Stomach (tissue), 9 donors: ENCODE results near the gene RPRD1B. TPM values are rescaled to one million over a fixed set of nuclear protein-coding genes. Genes with fewer than 3 reads are reported as not detected.

Source experiments
- DNase-seq, 2 donors: peaks; one replicate each; pipeline versions ENCODE4 v3.0.0 to v3.0.0-alpha.2; 2013 to 2019
- H3K27ac ChIP-seq, 5 donors: fragments of 200-600 bp in 4 of 5; sonication (generic) in 4 of 5; one replicate each; pipeline ENCODE4 v1.5.1; 2013 to 2019; ENCODE audit warnings: mild to moderate bottlenecking in 1 of 5, moderate library complexity in 1 of 5
- H3K27me3 ChIP-seq, 3 donors: fragments of 200-600 bp; sonication (generic); one replicate each; pipeline ENCODE4 v1.5.1; 2017 to 2019; ENCODE audit warnings: mixed run types in 1 of 3
- H3K36me3 ChIP-seq, 4 donors: fragments of 200-600 bp; sonication (generic); 1 replicate in 3 of 4; 2 replicates in 1 of 4; pipeline ENCODE4 v1.5.1; 2016 to 2019
- H3K4me1 ChIP-seq, 4 donors: fragments of 200-600 bp; sonication (generic); one replicate each; pipeline ENCODE4 v1.5.1; 2016 to 2019
- H3K4me3 ChIP-seq, 4 donors: fragments of 200-600 bp; sonication (generic) in 3 of 4; one replicate each; pipeline ENCODE4 v1.5.1; 2016 to 2019; ENCODE audit warnings: mild to moderate bottlenecking in 1 of 4
- H3K9me3 ChIP-seq, 4 donors: fragments of 200-600 bp; sonication (generic); one replicate each; pipeline ENCODE4 v1.5.1; 2016 to 2019
- EP300 ChIP-seq: sonication (generic); formaldehyde crosslinking; IDR thresholded peaks from one replicate; pipeline ENCODE4 v1.6.1; 2017; ENCODE audit warnings: antibody characterized with exemption
- POLR2A ChIP-seq, 4 donors: fragments of 450-650 bp; IDR thresholded peaks; one replicate each; pipeline ENCODE4 v1.6.1; 2016; ENCODE audit warnings: antibody characterized with exemption in 4 of 4, control low read depth in 2 of 4, mild to moderate bottlenecking in 1 of 4, moderate library complexity in 1 of 4
- POLR2AphosphoS5 ChIP-seq, 3 donors: sonication (generic); formaldehyde crosslinking; IDR thresholded peaks; one replicate each; pipeline ENCODE4 v1.6.1; 2016; ENCODE audit warnings: antibody characterized with exemption in 3 of 3
- WGBS, 5 donors: extraction: QIAGEN DNeasy Blood & Tissue Kit in 3 of 5; methylation state at CpG; one replicate each; pipeline versions ENCODE4 v1.1.5 to v1.1.7; 2013 to 2018; 5-methylcytosine and 5-hydroxymethylcytosine counted together
- intact Hi-C: fragments of 100-400 bp; cut with DNase I; formaldehyde crosslinking; loops from one replicate; pipeline ENCODE4 v1.15.1; 2023; ENCODE audit warnings: low total_unique reads
- polyA plus RNA-seq, 3 donors: library from polyadenylated mRNA; stranded (reverse); fragments of 200-250 nt; gene quantifications; one replicate each; pipeline ENCODE4 v1.2.3, GENCODE V29; 2013
- total RNA-seq, 5 donors: library from RNA; depleted of rRNA; stranded (reverse); fragments of >200 nt; gene quantifications; one replicate each; pipeline versions ENCODE4 v1.1.0 to v1.2.3, GENCODE V29; 2014 to 2016
- TF ChIP-seq, protein P1 (sequence below), 7 experiments: fragments of 450-650 bp in 4 of 7; fragments of 200-600 bp in 3 of 7; sonication (generic) in 3 of 7; IDR thresholded peaks; one replicate each; pipeline ENCODE4 v1.5.1; 2016 to 2019; ENCODE audit warnings: antibody characterized with exemption in 7 of 7, control low read depth in 2 of 7, mild to moderate bottlenecking in 1 of 7
- donor health status: healthy with polysubstance abuse.
- donor health status: Bipolar disorder and iron deficiency.
- donor health status: healthy.

RPRD1B gene
- total and polyA plus RNA-seq, 8 donors: 8.0 to 60.0 (median 17.8) TPM

GRCh38 chr20:38000293-38000692 is 33.3 kb upstream of the RPRD1B start:
- Histone ChIP-seq H3K36me3 (peaks cover 63 to 99% (median 89%) of the 10 kb centered on the region in 4 donors), H3K9me3 (no peaks in the 10 kb centered on the region), H3K4me3 (no peak overlapping the region), H3K27ac (no peak overlapping the region), H3K4me1 (peaks cover 0 to 5% (median 0%) of the 10 kb centered on the region in 4 donors), H3K27me3 (no peaks in the 10 kb centered on the region)
- DNase-seq: no peak
- TF ChIP-seq, protein P1, sequence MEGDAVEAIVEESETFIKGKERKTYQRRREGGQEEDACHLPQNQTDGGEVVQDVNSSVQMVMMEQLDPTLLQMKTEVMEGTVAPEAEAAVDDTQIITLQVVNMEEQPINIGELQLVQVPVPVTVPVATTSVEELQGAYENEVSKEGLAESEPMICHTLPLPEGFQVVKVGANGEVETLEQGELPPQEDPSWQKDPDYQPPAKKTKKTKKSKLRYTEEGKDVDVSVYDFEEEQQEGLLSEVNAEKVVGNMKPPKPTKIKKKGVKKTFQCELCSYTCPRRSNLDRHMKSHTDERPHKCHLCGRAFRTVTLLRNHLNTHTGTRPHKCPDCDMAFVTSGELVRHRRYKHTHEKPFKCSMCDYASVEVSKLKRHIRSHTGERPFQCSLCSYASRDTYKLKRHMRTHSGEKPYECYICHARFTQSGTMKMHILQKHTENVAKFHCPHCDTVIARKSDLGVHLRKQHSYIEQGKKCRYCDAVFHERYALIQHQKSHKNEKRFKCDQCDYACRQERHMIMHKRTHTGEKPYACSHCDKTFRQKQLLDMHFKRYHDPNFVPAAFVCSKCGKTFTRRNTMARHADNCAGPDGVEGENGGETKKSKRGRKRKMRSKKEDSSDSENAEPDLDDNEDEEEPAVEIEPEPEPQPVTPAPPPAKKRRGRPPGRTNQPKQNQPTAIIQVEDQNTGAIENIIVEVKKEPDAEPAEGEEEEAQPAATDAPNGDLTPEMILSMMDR (IDR thresholded peaks at IDR 0.05): no peak
- 89 to 95% (median 94%) methylated on average over 12 to 13 of the region's 13 CpGs for WGBS, 5 donors
- intact Hi-C loops: no loop called here

GRCh38 chr20:38001173-38001875 is 32.2 kb upstream of the RPRD1B start:
- intact Hi-C loops: no loop called here
- WGBS, 5 donors: 83 to 87% (median 83%) methylated on average over 6 of the region's 6 CpGs
- no peaks in the 10 kb centered on the region for H3K27me3 ChIP-seq
- H3K4me1 ChIP-seq: peaks cover 0 to 5% (median 0%) of the 10 kb centered on the region in 4 donors
- no peak for DNase-seq
- no peak overlapping the region for H3K4me3 ChIP-seq
- no peak overlapping the region for H3K27ac ChIP-seq
- no peak for TF ChIP-seq EP300
- TF ChIP-seq POLR2AphosphoS5 (IDR thresholded peaks at IDR 0.05): no peak
- TF ChIP-seq, protein P1 (IDR thresholded peaks at IDR 0.05): no peak
- TF ChIP-seq POLR2A (IDR thresholded peaks at IDR 0.05): no peak
- H3K9me3 ChIP-seq: no peaks in the 10 kb centered on the region
- peaks cover 53 to 97% (median 80%) of the 10 kb centered on the region in 4 donors for H3K36me3 ChIP-seq

DNA sequence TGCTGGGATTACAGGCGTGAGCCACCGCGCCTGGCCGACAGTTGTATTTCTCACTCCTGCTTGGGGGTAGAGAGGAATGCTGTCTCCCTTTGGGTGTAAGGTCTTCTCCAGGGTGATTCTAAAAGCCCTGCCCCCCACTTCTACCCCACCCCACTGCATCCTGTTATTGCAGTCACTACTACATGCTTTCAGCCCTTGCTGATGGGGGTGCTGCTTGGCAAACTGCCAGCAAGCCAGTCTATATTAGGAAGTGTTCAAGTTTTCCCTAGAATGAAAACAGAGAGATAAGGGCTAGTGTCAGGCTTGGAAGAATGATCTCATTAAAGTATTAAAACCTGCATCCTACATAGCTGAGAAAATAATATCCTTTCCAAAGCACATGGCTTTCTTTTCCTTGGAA is 31.6 kb upstream of the RPRD1B start:
- intact Hi-C loops: no loop called here
- H3K36me3 ChIP-seq: peaks cover 46 to 94% (median 74%) of the 10 kb centered on the region in 4 donors
- WGBS, 5 donors: 80 to 100% (median 98%) methylated on average over 4 of the region's 4 CpGs

GRCh38 chr20:38002422-38002821 is 31.1 kb upstream of the RPRD1B start:
- WGBS, 5 donors: 86 to 92% (median 91%) methylated on average over 8 of the region's 8 CpGs
- no peak overlapping the region for H3K27ac ChIP-seq
- no peak for TF ChIP-seq POLR2AphosphoS5 (IDR thresholded peaks at IDR 0.05)
- no peak for TF ChIP-seq POLR2A (IDR thresholded peaks at IDR 0.05)
- no peak for TF ChIP-seq EP300
- TF ChIP-seq, protein P1 (IDR thresholded peaks at IDR 0.05): no peak
- peaks cover 0 to 5% (median 0%) of the 10 kb centered on the region in 4 donors for H3K4me1 ChIP-seq
- H3K9me3 ChIP-seq: no peaks in the 10 kb centered on the region
- H3K27me3 ChIP-seq: no peaks in the 10 kb centered on the region
- DNase-seq: no peak
- intact Hi-C loops: no loop called here
- H3K36me3 ChIP-seq: peaks cover 43 to 90% (median 72%) of the 10 kb centered on the region in 4 donors
- no peak overlapping the region for H3K4me3 ChIP-seq

More for the DNA sequence above, 31.6 kb upstream of the RPRD1B start:
- H3K27ac ChIP-seq: no peak overlapping the region
- no peaks in the 10 kb centered on the region for H3K9me3 ChIP-seq
- no peak overlapping the region for H3K4me3 ChIP-seq
- no peak for DNase-seq
- TF ChIP-seq, protein P1 (IDR thresholded peaks at IDR 0.05): no peak
- TF ChIP-seq EP300: no peak
- no peak for TF ChIP-seq POLR2AphosphoS5 (IDR thresholded peaks at IDR 0.05)
- no peak for TF ChIP-seq POLR2A (IDR thresholded peaks at IDR 0.05)
- peaks cover 0 to 5% (median 0%) of the 10 kb centered on the region in 4 donors for H3K4me1 ChIP-seq
- H3K27me3 ChIP-seq: no peaks in the 10 kb centered on the region
